Activated gamma-delta T cell treated with Interleukin-2 at 50 U/mL for 16 hours (primary cell): ENCODE data around the gene PHLPP1.

ENCODE experiments used
- DNase-seq: peaks from one replicate; pipeline ENCODE4 v3.0.0-alpha.2; 2020

Gene PHLPP1

DNA sequence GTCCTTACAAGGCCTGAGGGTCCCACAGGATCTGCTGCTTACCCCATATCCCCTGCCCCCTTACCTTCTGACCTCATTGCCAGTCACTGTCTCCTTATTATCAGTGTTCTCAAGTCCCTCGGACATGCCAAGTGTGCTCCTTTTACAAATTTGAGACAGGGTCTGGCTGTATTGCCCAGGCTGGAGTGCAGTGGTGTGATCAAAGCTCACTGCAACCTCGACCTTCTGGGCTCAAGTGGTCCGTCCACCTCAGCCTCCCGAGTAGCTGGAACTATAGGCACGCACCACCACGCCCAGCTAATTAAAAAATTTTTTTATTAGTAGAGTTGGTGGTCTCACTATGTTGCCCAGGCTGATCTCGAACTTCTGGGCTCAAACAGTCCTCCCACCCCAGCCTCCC is 141.0 kb downstream of the PHLPP1 start:
- DNase-seq: no peak

GRCh38 chr18:62857263-62857976 is 142.1 kb downstream of the PHLPP1 start:
- DNase-seq: no peak

GRCh38 chr18:62860062-62860461 is 144.7 kb downstream of the PHLPP1 start:
- no peak for DNase-seq

GRCh38 chr18:62862466-62862865 is 147.1 kb downstream of the PHLPP1 start:
- no peak for DNase-seq

GRCh38 chr18:62863579-62864001 is 148.2 kb downstream of the PHLPP1 start:
- DNase-seq: no peak

GRCh38 chr18:62865498-62865897 is 150.2 kb downstream of the PHLPP1 start:
- DNase-seq: no peak

GRCh38 chr18:62867534-62867933 is 152.2 kb downstream of the PHLPP1 start:
- DNase-seq: no peak

DNA sequence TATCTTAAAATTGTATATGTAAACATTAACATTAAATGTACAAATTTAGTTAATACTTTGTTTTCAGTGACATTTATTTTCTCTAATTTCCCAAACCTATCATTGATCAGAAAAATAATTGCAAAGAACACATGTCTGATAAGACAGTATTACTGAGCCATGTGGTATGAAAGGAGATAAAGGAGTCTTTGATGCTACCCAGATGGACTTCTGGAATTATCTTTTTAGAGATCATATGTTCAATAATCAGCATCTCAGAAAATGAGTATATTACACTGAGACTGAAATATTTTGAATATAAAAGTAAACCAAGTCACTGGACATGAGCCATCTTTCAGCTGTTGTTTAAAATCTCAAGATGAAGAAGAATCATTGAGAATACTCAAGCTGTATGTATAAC is 153.3 kb downstream of the PHLPP1 start:
- no peak for DNase-seq

GRCh38 chr18:62870643-62871042 is 155.3 kb downstream of the PHLPP1 start:
- DNase-seq: no peak

DNA sequence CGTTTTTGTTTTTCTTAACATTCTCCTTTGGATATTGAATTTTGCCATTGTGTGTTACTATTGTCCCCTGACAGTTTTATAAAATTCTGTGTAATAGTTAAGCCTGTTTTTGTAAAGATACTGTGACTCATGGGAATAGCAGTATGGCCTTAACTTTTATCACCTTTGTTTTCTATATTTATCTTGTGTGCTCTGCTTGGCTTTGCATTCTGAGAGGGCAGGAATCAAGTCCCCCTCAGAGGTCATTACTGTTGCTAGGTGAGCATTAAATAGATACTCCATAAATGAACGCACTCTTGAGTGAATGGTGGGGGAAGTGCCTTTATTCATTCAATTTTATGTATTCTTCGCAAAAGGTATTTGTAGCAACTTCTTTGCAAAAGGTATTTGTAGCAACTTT is 160.0 kb downstream of the PHLPP1 start:
- no peak for DNase-seq

DNA sequence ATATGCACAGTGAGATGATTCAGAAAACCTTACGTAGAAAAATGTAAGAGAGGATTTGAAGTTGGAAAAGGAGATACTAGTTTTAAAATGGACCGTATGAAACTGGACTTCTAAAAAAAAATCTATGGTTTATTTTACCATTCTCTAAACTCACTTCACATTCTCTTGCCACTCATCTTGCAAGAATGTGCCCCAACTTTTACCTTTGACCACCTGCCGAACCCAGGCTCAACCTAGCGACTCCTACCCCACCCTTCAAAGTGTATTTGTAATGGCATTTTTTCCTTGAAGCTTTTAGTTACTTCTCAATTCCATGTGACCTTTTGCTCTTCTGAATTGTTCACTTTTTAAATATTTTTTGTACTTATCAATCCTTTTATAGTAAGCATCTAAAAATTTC is 160.8 kb downstream of the PHLPP1 start:
- no peak for DNase-seq

- no peak for DNase-seq
Observed at GRCh38 chr18:62876828-62877227, 161.5 kb downstream of the PHLPP1 start.

GRCh38 chr18:62877411-62878221 is 162.3 kb downstream of the PHLPP1 start:
- DNase-seq: no peak

DNA sequence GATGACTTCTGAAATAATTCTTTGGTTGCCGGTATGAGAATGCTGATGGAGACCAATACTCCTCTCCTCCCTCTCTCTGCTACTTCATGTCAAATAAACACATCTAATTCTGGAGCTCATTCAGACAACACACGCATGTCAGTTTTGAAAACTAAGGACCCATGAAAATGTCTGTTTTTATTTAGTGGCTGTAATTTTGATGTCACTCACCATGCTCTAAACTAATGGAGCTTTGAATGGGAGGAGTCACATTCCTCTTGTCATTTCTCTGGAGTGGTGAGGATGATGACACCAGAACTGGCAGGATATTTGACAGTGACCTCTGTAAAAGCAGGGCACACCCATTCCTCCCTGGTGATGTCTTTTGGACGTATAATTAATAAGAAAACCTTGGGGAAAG is 163.0 kb downstream of the PHLPP1 start:
- DNase-seq: no peak

DNA sequence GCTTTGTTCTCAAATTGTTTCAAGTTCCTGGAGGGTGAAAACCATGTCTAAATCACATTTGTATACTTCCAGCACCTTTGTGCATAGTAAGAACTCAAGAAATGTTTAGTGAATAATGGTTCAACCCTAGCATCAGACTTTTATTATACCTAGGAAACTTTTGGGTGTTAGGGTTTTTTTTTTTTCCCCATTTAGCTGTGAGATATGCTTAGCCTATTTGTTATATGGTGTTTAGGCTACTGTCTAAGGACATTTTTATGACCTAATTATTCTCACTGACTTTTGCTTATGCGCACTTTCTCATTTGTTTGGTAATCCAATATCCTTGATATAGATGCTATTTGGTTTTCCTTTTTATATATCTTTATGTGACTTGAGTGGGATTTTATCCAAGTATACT is 164.7 kb downstream of the PHLPP1 start:
- no peak for DNase-seq

GRCh38 chr18:62880673-62881364 is 165.5 kb downstream of the PHLPP1 start:
- DNase-seq: no peak

GRCh38 chr18:62881509-62882016 is 166.2 kb downstream of the PHLPP1 start:
- DNase-seq: no peak

DNA sequence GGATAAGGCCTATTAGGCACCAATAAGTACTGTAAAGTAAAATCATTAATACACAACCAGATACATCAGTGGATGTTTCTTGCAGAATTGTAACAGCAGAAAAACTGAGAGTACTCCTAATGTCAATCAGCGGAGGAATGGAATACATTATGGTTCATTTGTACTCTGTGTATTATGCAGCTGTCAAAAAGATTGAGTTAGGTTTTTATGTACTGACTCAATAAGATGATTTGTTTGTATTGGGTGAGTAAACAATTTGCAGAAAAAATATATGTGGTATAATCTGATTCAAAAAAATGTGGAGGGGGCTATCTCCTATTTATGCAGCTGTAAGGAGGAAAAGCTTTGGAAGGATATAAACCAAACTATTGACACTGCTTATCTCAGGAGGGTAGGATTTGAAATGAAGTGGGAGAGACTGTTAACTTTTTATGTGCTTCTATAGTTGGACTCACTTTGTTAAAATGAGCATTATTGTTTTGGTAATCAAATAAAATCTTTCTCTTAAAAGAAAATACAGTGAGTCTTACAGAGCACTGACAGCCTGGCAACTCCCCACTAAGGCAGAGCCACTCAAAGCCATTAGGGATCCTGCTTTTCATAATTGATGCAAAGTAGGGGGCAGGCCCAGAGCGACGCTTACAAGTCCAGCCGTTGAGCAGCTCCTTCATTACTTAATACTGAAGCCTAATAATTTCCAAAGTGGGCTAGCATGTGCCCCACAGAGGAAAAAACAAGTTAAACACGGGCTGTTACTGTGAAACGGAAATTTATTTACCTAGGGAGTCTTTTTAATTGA is 168.8 kb downstream of the PHLPP1 start:
- DNase-seq: no peak

- no peak for DNase-seq
Observed at GRCh38 chr18:62885804-62886203, 170.5 kb downstream of the PHLPP1 start.

GRCh38 chr18:62894681-62895390 is 179.5 kb downstream of the PHLPP1 start:
- DNase-seq: no peak

GRCh38 chr18:62897153-62897552 is 181.8 kb downstream of the PHLPP1 start:
- no peak for DNase-seq

GRCh38 chr18:62898359-62898758 is 183.0 kb downstream of the PHLPP1 start:
- no peak for DNase-seq
